ENCODE data around the gene CPLANE2.

Gene CPLANE2

GRCh38 chr1:16248603-16249516, 11.9 kb upstream of the CPLANE2 start:
- peak in 1 of 2 experiments; percentile 61 for DNase-seq (ENCODE audit: low read depth in 1 of 2, low spot score in 1 of 2)
- no peaks in the 10 kb centered on the region for H3K27me3 ChIP-seq (ENCODE audit: insufficient read depth, poor library complexity, severe bottlenecking)
- TF ChIP-seq CTCF (IDR thresholded peaks at IDR 0.05; ENCODE audit: insufficient read depth, low read length) (no peak), POLR2AphosphoS5 (IDR thresholded peaks at IDR 0.05; ENCODE audit: low read depth) (no peak; the same call in none of the 2 replicates), SPI1 (IDR thresholded peaks at IDR 0.05; ENCODE audit: borderline replicate concordance, low read depth) (peak; percentile 64; the same call in 1 of the 2 replicates)
- H3K4me3 ChIP-seq (replicated peaks; ENCODE audit: insufficient read depth, low read length): no peak overlapping the region
- peak overlapping the region; percentile 31 for H3K27ac ChIP-seq (replicated peaks)

GRCh38 chr1:16248007-16248436, 11.0 kb upstream of the CPLANE2 start:
- DNase-seq (ENCODE audit: low read depth in 1 of 2, low spot score in 1 of 2): no peak
- TF ChIP-seq REST (IDR thresholded peaks at IDR 0.05; ENCODE audit: insufficient replicate concordance, low read depth): no peak
- no peak for TF ChIP-seq CTCF (IDR thresholded peaks at IDR 0.05; ENCODE audit: insufficient read depth, low read length)
- TF ChIP-seq SPI1 (IDR thresholded peaks at IDR 0.05; ENCODE audit: borderline replicate concordance, low read depth): no peak
- no peak for TF ChIP-seq POLR2AphosphoS5 (IDR thresholded peaks at IDR 0.05; ENCODE audit: low read depth)
- no peak for TF ChIP-seq GABPA (IDR thresholded peaks at IDR 0.05; ENCODE audit: low read depth)
- H3K4me3 ChIP-seq (replicated peaks; ENCODE audit: insufficient read depth, low read length): no peak overlapping the region
- peak overlapping the region; percentile 31 for H3K27ac ChIP-seq (replicated peaks)
- H3K27me3 ChIP-seq (ENCODE audit: insufficient read depth, poor library complexity, severe bottlenecking): no peaks in the 10 kb centered on the region

- TF ChIP-seq GABPA (IDR thresholded peaks at IDR 0.05; ENCODE audit: low read depth) (no peak), POLR2AphosphoS5 (IDR thresholded peaks at IDR 0.05; ENCODE audit: low read depth) (no peak), REST (IDR thresholded peaks at IDR 0.05; ENCODE audit: insufficient replicate concordance, low read depth) (no peak), CTCF (IDR thresholded peaks at IDR 0.05; ENCODE audit: insufficient read depth, low read length) (no peak), SPI1 (IDR thresholded peaks at IDR 0.05; ENCODE audit: borderline replicate concordance, low read depth) (no peak)
- no peak overlapping the region for H3K4me3 ChIP-seq (replicated peaks; ENCODE audit: insufficient read depth, low read length)
- H3K27me3 ChIP-seq (ENCODE audit: insufficient read depth, poor library complexity, severe bottlenecking): no peaks in the 10 kb centered on the region
- no peak for DNase-seq (ENCODE audit: low read depth in 1 of 2, low spot score in 1 of 2)
- H3K27ac ChIP-seq (replicated peaks): no peak overlapping the region
Observed at GRCh38 chr1:16247441-16247840, 10.5 kb upstream of the CPLANE2 start.
